Tibial nerve (tissue), 4 donors: Measurements from ENCODE around the gene PCID2. TPM values are rescaled to one million over a fixed set of nuclear protein-coding genes. Genes with fewer than 3 reads are reported as not detected.

Experiments
- DNase-seq, 2 donors: peaks; one replicate each; pipeline ENCODE4 v3.0.0-alpha.2; 2019; ENCODE audit warnings: low spot score in 2 of 2
- H3K27ac ChIP-seq, 4 donors: fragments of 200-600 bp; sonication (generic) in 3 of 4; one replicate each; pipeline ENCODE4 v1.5.1; 2017 to 2019; ENCODE audit warnings: mild to moderate bottlenecking in 1 of 4
- H3K27me3 ChIP-seq, 2 donors: fragments of 200-600 bp; sonication (generic) in 1 of 2; one replicate each; pipeline versions ENCODE4 v1.5.1 to v1.6.0; 2017 to 2019
- H3K36me3 ChIP-seq, 3 donors: fragments of 200-600 bp; sonication (generic); one replicate each; pipeline ENCODE4 v1.5.1; 2018 to 2019
- H3K4me1 ChIP-seq, 4 donors: fragments of 200-600 bp; sonication (generic) in 3 of 4; one replicate each; pipeline ENCODE4 v1.5.1; 2017 to 2019
- H3K4me3 ChIP-seq, 4 donors: fragments of 200-600 bp; sonication (generic) in 3 of 4; one replicate each; pipeline ENCODE4 v1.5.1; 2017 to 2019; ENCODE audit warnings: mild to moderate bottlenecking in 1 of 4, moderate library complexity in 1 of 4
- H3K9me3 ChIP-seq, 4 donors: fragments of 200-600 bp; sonication (generic) in 3 of 4; one replicate each; pipeline ENCODE4 v1.5.1; 2017 to 2019
- CTCF ChIP-seq, 5 experiments: fragments of 200-600 bp in 3 of 5; fragments of 450-650 bp in 2 of 5; sonication (generic) in 3 of 5; IDR thresholded peaks; one replicate each; pipeline ENCODE4 v1.5.1; 2016 to 2019; ENCODE audit warnings: antibody characterized with exemption in 5 of 5, mild to moderate bottlenecking in 3 of 5, moderate library complexity in 2 of 5
- EP300 ChIP-seq, 2 donors: sonication (generic); formaldehyde crosslinking; IDR thresholded peaks; one replicate each; pipeline ENCODE4 v1.6.1; 2017; ENCODE audit warnings: antibody characterized with exemption in 2 of 2, mild to moderate bottlenecking in 1 of 2
- POLR2A ChIP-seq, 2 donors: fragments of 450-650 bp; IDR thresholded peaks; one replicate each; pipeline ENCODE4 v1.6.1; 2017; ENCODE audit warnings: antibody characterized with exemption in 2 of 2, mild to moderate bottlenecking in 2 of 2, moderate library complexity in 2 of 2
- WGBS, 2 donors: methylation state at CpG; one replicate each; pipeline ENCODE4 v1.1.5; 2018; 5-methylcytosine and 5-hydroxymethylcytosine counted together
- total RNA-seq, 4 donors: library from RNA; depleted of rRNA; stranded (reverse); fragments of >200 nt; gene quantifications; one replicate each; pipeline ENCODE4 v1.1.0, GENCODE V29; 2016

PCID2 gene
- total RNA-seq, 4 donors from 2014 or later = 38.6 to 61.5 (median 49.5) TPM

- DNase-seq = no peak
- TF ChIP-seq EP300 (IDR thresholded peaks at IDR 0.05) (no peak), POLR2A (IDR thresholded peaks at IDR 0.05) (no peak), CTCF (IDR thresholded peaks at IDR 0.05) (no peak)
- no peaks in the 10 kb centered on the region for H3K9me3 ChIP-seq
- H3K27ac ChIP-seq = no peak overlapping the region
- no peaks in the 10 kb centered on the region for H3K27me3 ChIP-seq
- WGBS, 2 donors = 94 to 95% methylated on average over 9 to 12 of the region's 12 CpGs
- peaks cover 0 to 28% (median 0%) of the 10 kb centered on the region in 3 donors for H3K36me3 ChIP-seq
- peaks cover 0 to 59% (median 15%) of the 10 kb centered on the region in 4 donors for H3K4me1 ChIP-seq
- H3K4me3 ChIP-seq = no peak overlapping the region
Measured at GRCh38 chr13:113203507-113204377, 4.7 kb downstream of the PCID2 start.

- Histone ChIP-seq H3K27ac (no peak overlapping the region), H3K4me1 (peaks cover 0 to 58% (median 15%) of the 10 kb centered on the region in 4 donors), H3K9me3 (no peaks in the 10 kb centered on the region), H3K36me3 (peaks cover 0 to 36% (median 0%) of the 10 kb centered on the region in 3 donors), H3K27me3 (no peaks in the 10 kb centered on the region), H3K4me3 (no peak overlapping the region)
- no peak for DNase-seq
- TF ChIP-seq EP300 (IDR thresholded peaks at IDR 0.05) (no peak), POLR2A (IDR thresholded peaks at IDR 0.05) (no peak), CTCF (IDR thresholded peaks at IDR 0.05) (no peak)
- WGBS, 2 donors = 77 to 86% methylated on average over 4 of the region's 4 CpGs
Measured at GRCh38 chr13:113202912-113203311, 5.6 kb downstream of the PCID2 start.

GRCh38 chr13:113201815-113202214 lies 6.7 kb downstream of the PCID2 start:
- DNase-seq = no peak
- H3K4me1 ChIP-seq = peaks cover 0 to 47% (median 5%) of the 10 kb centered on the region in 4 donors
- TF ChIP-seq EP300 (IDR thresholded peaks at IDR 0.05) (no peak), POLR2A (IDR thresholded peaks at IDR 0.05) (no peak), CTCF (IDR thresholded peaks at IDR 0.05) (no peak)
- no peak overlapping the region for H3K4me3 ChIP-seq
- 92 to 93% methylated on average over 2 of the region's 2 CpGs for WGBS, 2 donors
- H3K27me3 ChIP-seq = no peaks in the 10 kb centered on the region
- no peaks in the 10 kb centered on the region for H3K9me3 ChIP-seq
- H3K36me3 ChIP-seq = peaks cover 0 to 47% (median 0%) of the 10 kb centered on the region in 3 donors
- H3K27ac ChIP-seq = no peak overlapping the region

GRCh38 chr13:113196970-113197737 lies 11.3 kb downstream of the PCID2 start:
- Histone ChIP-seq H3K27ac (no peak overlapping the region), H3K27me3 (no peaks in the 10 kb centered on the region), H3K36me3 (peaks cover 0 to 79% (median 0%) of the 10 kb centered on the region in 3 donors), H3K9me3 (no peaks in the 10 kb centered on the region), H3K4me3 (no peak overlapping the region), H3K4me1 (peaks cover 0 to 2% (median 0%) of the 10 kb centered on the region in 4 donors)
- DNase-seq = no peak
- WGBS, 2 donors = 73 to 85% methylated on average over 9 of the region's 9 CpGs
- TF ChIP-seq CTCF (IDR thresholded peaks at IDR 0.05) (no peak), EP300 (IDR thresholded peaks at IDR 0.05) (no peak), POLR2A (IDR thresholded peaks at IDR 0.05) (no peak)
